ENCODE data around the gene LRRC3.

Gene LRRC3

GRCh38 chr21:44441041-44441400, 14.3 kb upstream of the LRRC3 start:
- H3K9me3 ChIP-seq (ENCODE audit: control insufficient read depth, insufficient read depth, low read depth, low read length) = no peaks in the 10 kb centered on the region

DNA sequence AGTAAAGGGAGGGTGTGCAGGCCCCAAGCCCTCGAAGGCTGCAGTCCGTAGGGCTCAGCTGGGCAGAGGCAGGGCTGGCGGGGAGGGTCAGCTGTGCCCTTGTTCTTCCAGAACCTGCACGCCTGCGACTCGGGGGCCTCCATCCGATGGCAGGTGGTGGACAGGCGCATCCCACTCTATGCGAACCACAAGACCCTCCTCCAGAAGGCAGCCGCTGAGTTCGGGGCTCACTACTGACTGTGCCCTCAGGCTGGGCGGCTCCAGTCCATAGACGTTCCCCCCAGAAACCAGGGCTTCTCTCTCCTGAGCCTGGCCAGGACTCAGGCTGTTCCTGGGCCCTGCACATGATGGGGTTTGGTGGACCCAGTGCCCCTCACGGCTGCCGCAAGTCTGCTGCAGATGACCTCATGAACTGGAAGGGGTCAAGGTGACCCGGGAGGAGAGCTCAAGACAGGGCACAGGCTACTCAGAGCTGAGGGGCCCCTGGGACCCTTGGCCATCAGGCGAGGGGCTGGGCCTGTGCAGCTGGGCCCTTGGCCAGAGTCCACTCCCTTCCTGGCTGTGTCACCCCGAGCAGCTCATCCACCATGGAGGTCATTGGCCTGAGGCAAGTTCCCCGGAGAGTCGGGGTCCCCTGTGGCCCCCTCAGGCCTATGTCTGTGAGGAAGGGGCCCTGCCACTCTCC, 13.6 kb upstream of the LRRC3 start:
- Histone ChIP-seq H3K27ac (ENCODE audit: extremely low read depth, low read depth, low read length) (no peak overlapping the region), H3K36me3 (ENCODE audit: control insufficient read depth in 2 of 2, insufficient read depth in 1 of 2, low read length in 2 of 2) (no peaks in the 10 kb centered on the region), H3K9me3 (ENCODE audit: control insufficient read depth, insufficient read depth, low read depth, low read length) (no peaks in the 10 kb centered on the region), H3K4me1 (ENCODE audit: control insufficient read depth, insufficient read depth, low read length) (no peaks in the 10 kb centered on the region), H3K4me3 (ENCODE audit: low read depth, low read length) (no peak overlapping the region)
- TF ChIP-seq ZNF658 (tag by site-specific recombination; IDR thresholded peaks at IDR 0.05) (no peak), ZNF311 (tag by site-specific recombination; IDR thresholded peaks at IDR 0.05; ENCODE audit: borderline replicate concordance) (no peak), ZNF791 (tag by site-specific recombination; IDR thresholded peaks at IDR 0.05) (no peak), ZNF629 (tag by site-specific recombination; IDR thresholded peaks at IDR 0.05) (no peak), ZNF324 (tag by site-specific recombination; IDR thresholded peaks at IDR 0.05) (no peak), ZBTB21 (tag by site-specific recombination; IDR thresholded peaks at IDR 0.05) (no peak), ZNF549 (tag by site-specific recombination; IDR thresholded peaks at IDR 0.05) (no peak)
- CTCF ChIA-PET = interaction anchor here (0.6 to 0.7 kb wide), 2 partner anchors 65 to 565 kb away, joined by 3 to 5 read pairs; no protein-coding TSS in a partner anchor
- POLR2A ChIA-PET = no interaction called here

More at GRCh38 chr21:44441041-44441400, 14.3 kb upstream of the LRRC3 start:
- TF ChIP-seq ZNF658 (tag by site-specific recombination; IDR thresholded peaks at IDR 0.05) = no peak
- TF ChIP-seq, protein P1, sequence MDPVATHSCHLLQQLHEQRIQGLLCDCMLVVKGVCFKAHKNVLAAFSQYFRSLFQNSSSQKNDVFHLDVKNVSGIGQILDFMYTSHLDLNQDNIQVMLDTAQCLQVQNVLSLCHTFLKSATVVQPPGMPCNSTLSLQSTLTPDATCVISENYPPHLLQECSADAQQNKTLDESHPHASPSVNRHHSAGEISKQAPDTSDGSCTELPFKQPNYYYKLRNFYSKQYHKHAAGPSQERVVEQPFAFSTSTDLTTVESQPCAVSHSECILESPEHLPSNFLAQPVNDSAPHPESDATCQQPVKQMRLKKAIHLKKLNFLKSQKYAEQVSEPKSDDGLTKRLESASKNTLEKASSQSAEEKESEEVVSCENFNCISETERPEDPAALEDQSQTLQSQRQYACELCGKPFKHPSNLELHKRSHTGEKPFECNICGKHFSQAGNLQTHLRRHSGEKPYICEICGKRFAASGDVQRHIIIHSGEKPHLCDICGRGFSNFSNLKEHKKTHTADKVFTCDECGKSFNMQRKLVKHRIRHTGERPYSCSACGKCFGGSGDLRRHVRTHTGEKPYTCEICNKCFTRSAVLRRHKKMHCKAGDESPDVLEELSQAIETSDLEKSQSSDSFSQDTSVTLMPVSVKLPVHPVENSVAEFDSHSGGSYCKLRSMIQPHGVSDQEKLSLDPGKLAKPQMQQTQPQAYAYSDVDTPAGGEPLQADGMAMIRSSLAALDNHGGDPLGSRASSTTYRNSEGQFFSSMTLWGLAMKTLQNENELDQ (tag by site-specific recombination; IDR thresholded peaks at IDR 0.05; ENCODE audit: low read depth) = no peak
- TF ChIP-seq ZNF398 (tag by site-specific recombination; IDR thresholded peaks at IDR 0.05) = no peak
- TF ChIP-seq ZNF10 (tag by site-specific recombination; IDR thresholded peaks at IDR 0.05) = no peak
- no peak for TF ChIP-seq OVOL3 (tag by site-specific recombination; IDR thresholded peaks at IDR 0.05)
- no peak for TF ChIP-seq ZNF660 (tag by site-specific recombination; IDR thresholded peaks at IDR 0.05)
- no peak for TF ChIP-seq ZNF423 (tag by site-specific recombination; IDR thresholded peaks at IDR 0.05)
- TF ChIP-seq ZNF426 (tag by site-specific recombination; IDR thresholded peaks at IDR 0.05) = no peak
- no peak for TF ChIP-seq KLF17 (tag by site-specific recombination; IDR thresholded peaks at IDR 0.05)
- no peak for TF ChIP-seq ZNF621 (tag by site-specific recombination; IDR thresholded peaks at IDR 0.05)
- no peak for TF ChIP-seq ZNF629 (tag by site-specific recombination; IDR thresholded peaks at IDR 0.05)
- TF ChIP-seq ATF2 (tag by site-specific recombination; IDR thresholded peaks at IDR 0.05; ENCODE audit: low read depth) = no peak
- no peak for TF ChIP-seq ZNF221 (tag by site-specific recombination; IDR thresholded peaks at IDR 0.05; ENCODE audit: borderline replicate concordance)
- no peak for TF ChIP-seq ZNF76 (tag by site-specific recombination; IDR thresholded peaks at IDR 0.05; ENCODE audit: borderline replicate concordance, low read depth)
- no peak for TF ChIP-seq HOXA7 (CRISPR knock-in tag; IDR thresholded peaks at IDR 0.05; ENCODE audit: borderline replicate concordance)
- TF ChIP-seq EGR2 (tag by site-specific recombination; IDR thresholded peaks at IDR 0.05; ENCODE audit: low read depth) = no peak
- no peak for TF ChIP-seq ZNF174 (tag by site-specific recombination; IDR thresholded peaks at IDR 0.05)
- TF ChIP-seq KLF16 (tag by site-specific recombination; IDR thresholded peaks at IDR 0.05) = no peak
- Histone ChIP-seq H3K27ac (ENCODE audit: extremely low read depth, low read depth, low read length) (no peak overlapping the region), H3K4me3 (ENCODE audit: low read depth, low read length) (no peak overlapping the region), H3K4me1 (ENCODE audit: control insufficient read depth, insufficient read depth, low read length) (no peaks in the 10 kb centered on the region), H3K36me3 (ENCODE audit: control insufficient read depth in 2 of 2, insufficient read depth in 1 of 2, low read length in 2 of 2) (no peaks in the 10 kb centered on the region)
- ChIA-PET POLR2A (no interaction called here), CTCF (interaction anchor here (0.7 kb wide), 1 partner anchor 64 kb away, joined by 3 read pairs; no protein-coding TSS in a partner anchor)

All from HEK293 (cell line).